ENCODE results near the gene NEGR1.

The NEGR1 gene

DNA sequence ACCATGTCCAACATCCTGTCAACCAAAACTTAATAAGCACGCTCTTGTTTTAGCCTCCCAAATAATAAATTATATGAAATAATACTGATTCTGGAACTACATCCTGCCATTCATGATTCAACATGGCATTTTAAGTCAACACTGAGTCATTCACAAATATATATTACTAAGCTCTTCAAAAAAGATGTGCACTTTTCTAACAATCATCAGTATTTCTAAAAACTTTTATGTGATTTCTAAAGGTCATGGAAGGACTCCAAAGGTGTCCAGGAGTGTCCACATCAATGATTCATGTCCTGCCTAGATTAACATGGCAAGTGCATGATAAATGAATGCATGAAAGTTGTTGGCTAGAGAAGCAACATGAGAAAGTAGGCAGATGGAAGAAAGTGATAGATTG lies 51.6 kb downstream of the NEGR1 start:
- no peak for DNase-seq

DNA sequence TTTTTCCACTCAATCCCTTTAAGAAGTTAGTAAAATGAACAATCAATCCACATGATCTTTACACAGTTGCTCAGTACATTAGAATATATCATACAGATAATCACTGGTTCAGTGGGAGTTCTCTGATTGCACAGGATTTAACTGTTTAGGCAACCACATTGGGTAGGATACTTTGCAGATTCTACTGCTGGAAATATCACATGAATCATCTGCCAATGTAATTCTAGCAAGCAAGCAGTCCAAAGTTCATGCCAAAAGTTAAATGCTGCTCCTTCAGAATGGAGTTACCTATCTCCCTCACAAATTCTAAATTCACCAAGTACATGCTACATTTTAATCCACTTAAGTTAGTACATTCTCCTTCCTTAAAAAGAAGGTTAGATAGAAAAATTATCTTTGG lies 52.4 kb downstream of the NEGR1 start:
- no peak for DNase-seq

DNA sequence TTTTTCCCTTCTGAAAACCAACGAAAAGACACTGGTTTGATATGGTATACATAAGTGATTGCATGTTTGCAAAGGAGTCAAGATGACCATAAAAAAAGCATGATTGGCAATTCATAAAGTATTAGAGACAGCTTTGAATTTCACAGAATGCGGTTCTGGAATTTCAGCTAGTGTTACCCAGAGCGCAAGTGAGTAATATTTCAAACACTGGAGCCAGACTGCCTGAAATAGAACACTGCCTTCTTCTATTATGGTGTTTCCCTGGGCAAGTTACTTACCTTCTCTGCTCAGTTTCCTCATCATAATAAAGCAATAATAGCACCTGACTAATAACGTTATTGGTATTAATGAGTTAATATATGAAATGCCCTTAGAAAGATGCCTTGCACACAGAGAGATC lies 54.7 kb downstream of the NEGR1 start:
- no peak for DNase-seq

DNA sequence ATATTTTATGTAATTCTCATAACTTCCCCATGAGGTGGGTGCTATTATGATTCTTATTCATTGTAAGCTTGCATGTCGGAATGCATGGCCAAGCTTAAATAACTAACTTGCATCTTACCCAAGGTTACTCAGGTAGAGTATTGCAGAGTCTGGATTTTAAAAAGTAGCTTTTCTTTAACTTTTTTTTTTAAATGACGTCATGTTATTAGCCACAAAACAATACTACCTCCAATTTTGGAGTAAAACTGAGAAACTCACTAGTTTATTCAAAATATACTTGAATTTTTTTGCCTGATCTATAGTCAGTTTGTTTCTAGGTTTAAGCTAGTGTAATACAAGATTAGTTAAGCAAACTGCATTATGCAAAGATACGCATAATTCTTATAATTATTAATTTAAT lies 57.8 kb downstream of the NEGR1 start:
- no peak for DNase-seq

DNA sequence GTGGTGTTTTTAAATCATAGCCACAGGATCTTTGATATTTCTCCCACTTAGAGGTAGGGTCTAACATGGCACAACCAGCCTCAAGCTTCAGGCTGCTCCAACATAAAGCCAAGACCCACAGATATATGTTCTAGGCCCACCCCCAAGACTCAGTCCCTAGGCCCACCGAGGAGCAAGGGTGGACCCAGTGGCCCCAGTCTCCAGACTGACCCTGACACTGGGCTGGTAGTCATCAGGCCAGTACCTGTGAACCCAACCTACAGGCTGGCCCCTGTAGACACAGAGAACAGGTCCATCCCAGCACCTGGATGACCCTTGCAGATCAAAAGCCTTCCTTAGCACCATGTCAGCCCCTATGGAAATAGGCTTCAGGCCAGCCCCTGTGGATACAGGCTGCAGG lies 60.5 kb downstream of the NEGR1 start:
- DNase-seq, result no peak

DNA sequence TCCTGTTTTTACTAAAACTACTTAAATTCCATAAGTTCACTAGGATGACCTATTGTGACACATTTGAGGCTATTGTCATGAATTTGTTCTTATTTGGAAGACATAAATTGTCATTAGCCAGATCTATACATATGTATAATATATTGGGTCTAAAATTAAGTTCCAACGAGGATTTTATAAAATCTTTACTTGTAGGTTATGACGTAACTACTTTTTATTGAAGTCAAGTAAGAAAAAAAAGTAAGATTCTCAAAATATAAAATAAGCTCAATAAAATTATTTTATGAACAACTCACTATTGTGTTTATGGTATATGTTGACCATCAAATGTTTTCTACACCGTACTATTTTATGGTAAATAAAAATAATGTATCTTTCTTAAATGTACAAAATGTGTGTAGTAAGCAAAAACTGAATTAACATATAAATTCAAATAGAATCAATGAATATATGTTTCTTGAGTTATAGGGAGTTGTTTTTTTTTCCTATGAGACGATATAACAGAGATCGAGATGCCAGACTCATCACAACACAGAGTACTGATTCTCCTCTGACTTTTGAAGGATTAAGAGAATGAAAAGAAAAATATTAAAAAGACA lies 64.1 kb downstream of the NEGR1 start:
- DNase-seq, result no peak

DNA sequence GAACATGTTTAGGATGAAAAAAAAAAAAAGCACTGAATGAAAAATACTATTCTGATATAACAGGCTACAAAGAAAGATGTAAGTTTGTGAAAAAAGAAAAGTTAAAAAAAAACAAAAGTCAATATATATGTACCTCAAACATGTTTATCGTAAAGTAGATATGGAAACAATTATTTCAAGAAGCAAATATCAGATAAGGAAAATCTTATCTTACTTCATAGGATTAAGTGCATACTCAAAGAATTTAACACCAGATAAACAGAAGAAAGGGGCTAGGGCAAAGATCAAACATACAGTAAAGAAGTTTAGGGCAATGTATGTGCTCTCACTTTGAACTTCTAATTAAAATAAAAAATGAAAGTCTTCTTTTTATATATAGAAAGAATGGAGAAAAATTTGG lies 75.3 kb downstream of the NEGR1 start:
- DNase-seq, result no peak

DNA sequence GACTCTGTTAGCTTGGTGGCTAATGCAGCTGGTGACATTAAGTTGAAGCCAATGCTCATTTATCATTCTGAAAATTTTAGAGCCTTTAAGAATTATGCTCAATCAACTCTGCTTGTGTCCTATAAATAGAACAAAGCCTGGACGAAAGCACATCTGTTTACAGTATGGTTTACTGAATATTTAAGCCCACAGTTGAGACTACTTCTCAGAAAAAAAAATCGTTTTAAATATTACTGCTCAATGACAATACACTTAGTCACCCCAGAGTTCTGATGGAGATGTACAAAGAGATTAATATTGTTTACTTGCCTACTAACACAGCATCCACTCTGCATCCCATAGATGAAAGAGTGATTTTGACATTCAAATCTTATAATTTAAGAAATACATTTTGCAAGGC lies 79.6 kb downstream of the NEGR1 start:
- DNase-seq, result no peak

DNA sequence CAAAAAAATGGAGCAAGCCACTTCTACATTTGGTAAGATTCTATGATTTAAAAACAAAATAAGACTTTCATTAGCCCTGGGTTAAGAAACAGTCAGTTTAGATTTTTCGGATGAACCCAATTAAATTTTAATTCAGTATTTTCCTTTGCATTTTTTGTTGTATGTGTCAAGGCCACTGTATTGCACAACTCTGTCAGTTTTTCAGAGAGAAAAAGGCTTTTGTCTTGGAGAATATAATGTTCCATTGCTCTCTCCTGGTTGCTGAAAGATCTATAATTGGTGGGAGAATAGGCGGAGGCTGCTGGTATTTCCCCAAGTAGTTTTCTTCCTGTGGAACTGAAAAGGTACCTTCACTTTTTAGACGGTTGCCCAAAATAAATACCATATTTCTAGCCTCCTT lies 84.6 kb downstream of the NEGR1 start:
- no peak for DNase-seq

DNA sequence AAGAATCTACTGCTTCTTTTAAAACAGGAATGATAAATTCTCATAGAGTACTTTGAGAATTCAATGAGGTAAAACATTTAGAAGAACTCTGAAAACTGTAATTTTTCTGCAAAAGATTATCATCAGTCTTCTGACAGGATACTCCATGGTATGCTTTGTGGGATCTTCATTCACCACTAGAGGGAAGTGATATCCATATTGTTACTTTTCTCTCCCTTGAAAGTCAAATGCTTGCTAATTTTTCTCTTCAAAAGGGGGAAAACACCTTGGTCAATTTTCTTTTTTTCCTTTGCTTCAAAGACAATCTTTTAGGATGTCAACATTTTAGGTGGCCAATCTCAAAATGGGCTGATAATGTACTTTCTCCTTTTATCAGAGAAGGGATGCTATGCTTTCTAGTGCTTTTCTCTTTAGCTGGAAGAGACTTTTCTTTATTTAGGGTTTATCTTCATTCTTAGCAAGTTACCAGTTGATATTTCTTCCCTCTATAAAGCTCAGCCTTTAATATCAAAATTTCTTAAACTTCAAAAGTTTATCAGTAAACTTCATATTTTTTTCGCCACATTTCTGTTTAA lies 95.5 kb downstream of the NEGR1 start:
- no peak for DNase-seq

DNA sequence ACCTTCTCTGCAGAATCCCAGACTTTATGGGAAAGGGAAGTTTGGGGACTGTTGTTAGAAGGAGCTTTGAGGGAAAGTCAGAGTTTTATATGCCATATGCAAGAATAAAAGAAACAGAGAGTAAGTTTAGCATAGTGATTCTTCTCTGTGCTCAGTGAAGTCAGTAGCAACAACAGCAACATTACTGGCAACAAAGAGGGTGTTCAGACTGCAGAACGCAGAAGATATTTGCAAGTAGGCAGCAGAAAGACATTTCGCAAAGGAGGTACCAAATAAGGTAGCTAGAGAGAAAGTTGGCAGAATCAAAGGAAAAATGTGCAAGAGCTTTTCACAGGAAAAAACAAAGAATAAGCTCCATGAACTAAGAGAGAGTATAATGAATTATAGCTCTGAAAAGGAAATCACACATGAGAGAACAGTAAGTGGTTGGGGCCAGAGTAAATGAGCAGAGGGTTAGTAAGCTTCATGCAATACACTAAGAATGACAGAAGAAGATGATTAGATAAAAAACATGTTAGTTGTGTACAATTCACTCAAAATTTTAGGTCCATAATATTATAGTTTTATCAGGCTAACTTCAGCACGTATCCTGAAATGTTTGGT lies 98.1 kb downstream of the NEGR1 start:
- no peak for DNase-seq

DNA sequence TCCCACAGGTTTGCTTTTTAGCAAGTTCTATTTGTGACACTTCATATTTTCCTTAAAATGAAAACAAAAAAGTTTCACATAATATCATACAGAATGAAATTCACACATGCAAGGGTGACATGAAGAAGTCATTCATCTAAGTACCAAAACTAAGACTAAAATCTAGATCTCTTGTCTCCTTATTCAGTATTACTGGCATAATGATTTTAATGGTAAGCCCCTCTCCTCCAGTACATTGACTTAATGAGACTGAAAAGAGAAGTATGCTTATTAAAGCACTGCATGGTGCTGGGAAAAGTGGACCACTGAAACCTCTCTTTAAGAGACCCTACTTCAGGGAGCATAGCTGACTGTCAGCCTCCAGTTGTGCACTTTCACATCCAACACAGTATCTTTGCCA lies 99.5 kb downstream of the NEGR1 start:
- no peak for DNase-seq

DNA sequence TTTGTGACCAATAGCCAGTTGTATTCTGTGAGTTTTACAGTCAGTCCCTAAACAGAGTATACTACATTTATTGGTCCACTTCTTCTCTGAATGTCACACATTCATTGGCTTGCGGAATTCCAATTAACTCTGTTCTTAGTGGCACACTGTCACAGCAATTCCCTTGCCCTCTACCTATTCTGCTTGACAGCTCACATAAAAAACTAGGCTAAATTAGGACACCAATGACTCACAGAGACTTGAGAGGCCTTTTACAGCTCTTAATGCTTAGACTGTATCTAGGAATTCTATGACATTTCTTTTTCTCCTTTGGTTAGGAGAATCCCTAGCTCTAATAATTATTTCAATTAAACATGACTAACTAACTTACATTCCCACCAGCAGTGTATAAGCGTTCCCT lies 104.1 kb downstream of the NEGR1 start:
- no peak for DNase-seq

DNA sequence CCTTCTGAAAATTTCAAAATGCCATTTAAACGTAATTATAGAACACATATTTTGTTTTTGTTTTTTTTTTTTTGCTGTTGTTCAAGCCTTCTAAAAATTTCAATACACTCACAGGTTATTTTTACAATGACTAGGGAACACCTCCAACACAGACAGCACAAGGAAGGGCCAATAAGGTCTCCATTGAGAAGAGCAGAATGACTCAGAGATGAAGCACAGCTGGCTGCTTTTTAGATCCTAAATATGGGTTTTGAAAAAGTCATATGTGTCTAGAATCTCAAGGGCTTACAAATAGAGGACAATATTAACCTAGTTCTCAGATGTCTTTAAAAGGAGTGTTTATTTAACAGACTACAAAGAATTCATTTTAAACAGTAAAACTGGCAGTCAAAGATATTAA lies 104.6 kb downstream of the NEGR1 start:
- no peak for DNase-seq

DNA sequence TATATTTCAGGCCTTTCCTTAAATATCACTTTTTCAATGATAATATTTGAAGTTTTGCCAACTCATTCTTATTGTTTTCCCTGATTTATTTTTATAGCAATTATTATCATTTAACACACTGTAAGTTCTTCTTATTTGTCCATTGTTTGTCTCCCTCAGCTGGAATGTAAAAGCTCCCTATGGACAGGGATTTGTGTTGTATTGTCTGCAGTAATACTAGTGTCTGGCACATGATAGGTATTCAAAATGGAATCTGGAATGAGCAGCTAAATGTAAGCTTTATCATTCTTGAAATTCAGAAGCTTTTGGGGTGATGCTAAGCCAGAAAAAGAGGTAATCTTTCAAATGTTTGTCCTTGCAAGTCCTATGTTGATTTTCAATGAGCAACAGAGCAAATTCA lies 112.1 kb downstream of the NEGR1 start:
- DNase-seq, result no peak

DNA sequence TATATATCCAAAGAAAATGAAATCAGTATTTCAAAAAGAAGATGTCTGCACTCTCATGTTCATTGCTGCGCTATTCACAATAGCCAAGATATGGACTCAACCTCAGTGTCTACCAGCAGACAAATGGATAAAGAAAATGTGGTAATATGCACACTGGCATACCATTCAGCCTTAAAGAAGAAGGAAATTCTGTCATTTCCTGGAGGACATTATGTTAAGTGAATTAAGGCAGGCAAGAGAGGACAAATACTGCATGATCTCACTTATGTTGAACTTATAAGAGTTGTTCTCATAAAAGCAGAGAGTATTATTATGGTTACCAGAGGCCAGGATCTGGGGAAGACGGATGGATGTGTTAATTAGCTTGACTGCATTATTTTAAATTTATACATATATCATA lies 115.9 kb downstream of the NEGR1 start:
- DNase-seq, result no peak

DNA sequence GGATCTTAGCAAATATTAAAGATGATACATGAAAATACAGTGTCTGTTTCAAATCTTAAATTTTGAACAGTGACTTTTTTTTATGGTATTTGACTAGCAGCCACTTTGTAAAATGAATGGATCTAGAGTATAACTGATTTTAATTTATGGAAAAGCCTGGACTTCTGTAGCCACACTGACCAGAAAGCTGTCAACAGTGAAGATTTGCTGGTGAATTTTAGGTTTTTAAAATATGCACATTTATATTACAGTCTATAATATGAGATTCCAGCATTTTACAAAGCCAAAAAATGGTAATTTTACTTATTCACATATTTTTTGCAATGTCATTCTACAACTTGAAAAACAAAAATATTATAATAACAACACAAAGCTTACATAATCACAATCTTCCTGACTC lies 131.8 kb downstream of the NEGR1 start:
- no peak for DNase-seq

DNA sequence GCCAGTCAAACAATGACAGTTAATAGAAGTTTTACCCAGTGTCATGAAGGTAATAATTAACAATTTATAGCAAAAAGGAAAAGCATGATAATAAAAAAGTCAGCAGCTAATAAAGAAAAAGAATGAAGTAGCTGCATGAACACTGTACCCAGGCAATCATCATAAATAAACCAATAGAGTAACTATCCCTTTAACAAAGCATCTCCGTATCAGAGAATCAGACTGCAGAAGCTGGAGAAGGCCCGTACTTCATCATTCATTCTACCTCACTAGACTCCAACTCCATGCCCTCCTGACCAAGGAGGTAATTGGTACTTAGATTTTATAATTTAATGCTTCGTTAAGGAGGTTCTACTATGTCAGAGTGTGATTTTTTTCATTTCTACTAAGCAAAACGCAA lies 140.5 kb downstream of the NEGR1 start:
- no peak for DNase-seq

DNA sequence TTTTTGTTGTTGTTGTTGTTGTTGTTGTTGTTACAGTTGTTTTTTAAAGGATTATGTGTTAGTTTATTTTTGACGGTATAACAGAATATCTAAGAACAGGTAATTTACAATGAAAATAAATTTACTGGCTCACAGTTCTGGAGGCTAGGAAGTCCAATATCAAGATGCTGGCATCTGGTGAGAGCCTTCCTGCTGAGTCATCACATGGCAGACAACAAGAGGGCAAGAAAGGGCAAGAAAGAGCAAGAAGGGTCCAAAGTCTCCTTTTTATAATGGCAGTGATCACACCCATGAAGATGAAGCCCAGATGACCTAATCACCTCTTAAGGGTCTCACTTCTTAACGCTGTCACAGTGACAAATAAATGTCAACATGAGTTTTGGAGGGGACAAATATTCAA lies 142.1 kb downstream of the NEGR1 start:
- DNase-seq, result no peak

DNA sequence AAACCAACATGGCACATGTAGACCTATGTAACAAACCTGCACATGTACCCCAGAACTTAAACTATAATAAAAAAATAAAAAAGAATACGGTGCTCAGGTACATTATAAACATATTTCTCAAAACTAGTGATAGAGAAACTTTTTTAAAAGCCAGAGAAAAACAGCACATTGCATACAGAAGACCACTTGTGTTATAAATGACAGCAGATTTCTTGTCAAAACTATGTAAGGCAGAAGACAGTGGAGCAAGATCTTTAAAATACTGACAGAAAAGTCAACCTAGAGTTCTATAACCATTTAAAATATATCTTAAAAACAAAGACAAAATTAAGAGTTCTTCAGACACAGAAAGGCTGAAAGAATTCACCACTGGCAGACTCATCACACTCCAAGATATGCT lies 144.7 kb downstream of the NEGR1 start:
- no peak for DNase-seq

DNA sequence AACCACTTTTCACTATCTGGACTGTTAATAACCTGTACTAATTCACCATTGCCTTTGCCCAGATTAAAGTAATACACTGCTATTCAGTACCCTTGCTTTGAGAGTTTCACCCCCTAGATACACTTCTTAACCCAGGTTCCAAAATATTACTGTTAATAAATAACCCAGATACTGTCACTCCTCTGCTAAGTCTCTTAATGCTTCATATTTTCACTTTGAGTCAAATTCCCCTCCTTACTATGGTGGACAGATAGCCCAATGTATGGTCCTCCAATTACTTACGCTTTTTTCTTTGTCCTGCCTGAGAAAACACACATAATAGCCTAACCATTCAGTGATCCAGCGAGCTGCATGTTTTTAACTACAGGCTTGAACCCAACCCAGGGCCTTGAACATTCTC lies 152.5 kb downstream of the NEGR1 start:
- DNase-seq, result no peak

DNA sequence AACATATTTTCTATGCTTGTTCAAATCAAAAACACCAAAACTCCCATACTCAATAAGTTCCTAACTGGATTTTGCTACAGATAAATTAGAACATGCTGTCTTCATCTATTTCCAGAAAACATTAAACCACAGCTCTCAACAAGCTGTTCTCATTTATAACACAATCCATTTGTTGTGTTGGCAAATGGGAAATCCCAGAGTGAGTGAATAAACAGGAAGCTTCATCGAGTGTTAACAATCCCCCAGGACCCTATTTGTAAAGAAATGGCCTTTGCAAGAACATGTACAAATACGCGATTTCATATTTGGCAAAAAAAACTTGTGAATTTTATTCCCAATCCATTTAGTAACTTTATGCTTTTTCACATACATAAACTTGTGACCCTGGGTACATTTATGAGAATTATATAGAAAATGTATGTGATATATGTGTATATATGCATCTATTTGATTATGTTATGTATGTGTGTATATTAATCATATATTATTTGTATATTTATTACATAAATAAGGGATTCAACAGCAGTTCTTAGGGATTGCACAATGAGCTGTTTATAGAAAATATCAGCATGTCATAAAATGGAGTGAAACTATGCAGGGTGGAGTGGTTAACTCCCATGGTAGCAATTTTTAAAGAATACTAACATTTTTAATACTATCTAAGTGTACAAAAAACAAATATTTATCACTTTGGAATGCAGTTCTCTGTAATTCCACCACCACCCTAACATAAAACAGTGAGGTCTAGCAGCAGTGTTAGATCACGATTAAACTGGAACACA lies 160.0 kb downstream of the NEGR1 start:
- DNase-seq, result no peak

DNA sequence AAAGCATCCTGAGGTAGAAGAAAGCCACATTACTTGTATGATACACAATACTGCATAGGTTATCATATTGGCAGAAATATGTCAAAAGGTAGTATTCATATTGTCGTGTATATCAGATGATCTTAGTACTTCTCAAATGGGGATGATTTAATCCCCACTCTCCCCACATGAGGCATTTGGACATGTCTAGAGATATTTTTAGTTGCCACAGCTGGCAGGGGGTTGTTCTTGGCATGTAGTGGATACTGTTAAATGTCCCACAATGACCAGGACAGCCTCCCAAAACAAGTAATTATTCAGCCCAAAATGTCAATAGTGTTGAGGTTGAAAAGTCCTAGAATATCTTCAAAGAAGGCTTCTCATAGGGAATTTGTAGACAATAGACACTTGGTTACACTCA lies 162.8 kb downstream of the NEGR1 start:
- DNase-seq, result no peak

DNA sequence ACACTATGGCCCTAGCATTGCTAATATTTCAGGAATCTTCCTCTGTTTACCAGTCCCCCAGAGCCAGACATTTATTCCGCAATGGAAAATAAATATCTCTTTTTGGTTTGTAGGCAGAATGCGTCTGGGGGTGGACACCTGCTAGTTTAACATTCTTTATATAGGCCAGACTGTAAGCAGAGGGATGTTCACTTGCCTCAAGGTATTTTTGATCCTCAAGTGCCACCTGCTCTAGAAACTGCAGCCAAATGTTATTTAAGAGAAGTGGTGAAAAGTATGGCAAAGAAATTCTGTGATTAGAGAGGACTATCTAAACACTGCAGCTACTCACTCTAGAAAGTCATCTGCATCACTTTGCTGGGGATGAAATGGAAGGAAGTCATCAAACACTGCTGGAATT lies 164.7 kb downstream of the NEGR1 start:
- DNase-seq, result no peak

All from effector CD4-positive, alpha-beta T cell (primary cell).